Stomach (tissue), 4 donors: Measurements from ENCODE around the gene CPNE9.

ENCODE experiments used
- EP300 ChIP-seq: sonication (generic); formaldehyde crosslinking; IDR thresholded peaks from one replicate; pipeline ENCODE4 v1.6.1; 2017; ENCODE audit warnings: antibody characterized with exemption
- POLR2A ChIP-seq, 4 donors: fragments of 450-650 bp; IDR thresholded peaks; one replicate each; pipeline ENCODE4 v1.6.1; 2016; ENCODE audit warnings: antibody characterized with exemption in 4 of 4, control low read depth in 2 of 4, mild to moderate bottlenecking in 1 of 4, moderate library complexity in 1 of 4
- POLR2AphosphoS5 ChIP-seq, 3 donors: sonication (generic); formaldehyde crosslinking; IDR thresholded peaks; one replicate each; pipeline ENCODE4 v1.6.1; 2016; ENCODE audit warnings: antibody characterized with exemption in 3 of 3
- TF ChIP-seq, protein P1 (sequence below), 7 experiments: fragments of 450-650 bp in 4 of 7; fragments of 200-600 bp in 3 of 7; sonication (generic) in 3 of 7; IDR thresholded peaks; one replicate each; pipeline ENCODE4 v1.5.1; 2016 to 2019; ENCODE audit warnings: antibody characterized with exemption in 7 of 7, control low read depth in 2 of 7, mild to moderate bottlenecking in 1 of 7

DNA sequence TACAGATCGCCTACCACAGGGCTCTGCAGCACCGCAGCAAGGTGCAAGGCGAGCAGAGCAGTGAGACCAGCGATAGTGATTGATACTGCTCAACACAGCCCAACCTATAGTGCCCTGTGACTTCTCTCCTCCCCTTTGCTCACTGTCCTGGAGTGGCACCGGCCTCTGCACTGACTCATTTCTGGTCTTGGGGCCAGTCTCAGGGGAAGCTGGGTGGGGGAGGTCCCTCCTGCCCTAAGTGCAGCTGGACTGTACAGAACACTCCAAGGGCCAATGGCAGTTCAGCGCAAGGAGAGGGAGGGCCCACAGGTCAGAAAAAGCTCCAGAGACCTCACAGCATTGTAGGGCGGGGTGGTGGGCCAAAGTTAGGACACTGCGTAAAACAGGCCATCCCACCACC, 43.6 kb downstream of the CPNE9 start:
- TF ChIP-seq, protein P1, sequence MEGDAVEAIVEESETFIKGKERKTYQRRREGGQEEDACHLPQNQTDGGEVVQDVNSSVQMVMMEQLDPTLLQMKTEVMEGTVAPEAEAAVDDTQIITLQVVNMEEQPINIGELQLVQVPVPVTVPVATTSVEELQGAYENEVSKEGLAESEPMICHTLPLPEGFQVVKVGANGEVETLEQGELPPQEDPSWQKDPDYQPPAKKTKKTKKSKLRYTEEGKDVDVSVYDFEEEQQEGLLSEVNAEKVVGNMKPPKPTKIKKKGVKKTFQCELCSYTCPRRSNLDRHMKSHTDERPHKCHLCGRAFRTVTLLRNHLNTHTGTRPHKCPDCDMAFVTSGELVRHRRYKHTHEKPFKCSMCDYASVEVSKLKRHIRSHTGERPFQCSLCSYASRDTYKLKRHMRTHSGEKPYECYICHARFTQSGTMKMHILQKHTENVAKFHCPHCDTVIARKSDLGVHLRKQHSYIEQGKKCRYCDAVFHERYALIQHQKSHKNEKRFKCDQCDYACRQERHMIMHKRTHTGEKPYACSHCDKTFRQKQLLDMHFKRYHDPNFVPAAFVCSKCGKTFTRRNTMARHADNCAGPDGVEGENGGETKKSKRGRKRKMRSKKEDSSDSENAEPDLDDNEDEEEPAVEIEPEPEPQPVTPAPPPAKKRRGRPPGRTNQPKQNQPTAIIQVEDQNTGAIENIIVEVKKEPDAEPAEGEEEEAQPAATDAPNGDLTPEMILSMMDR (IDR thresholded peaks at IDR 0.05) = no peak
- TF ChIP-seq POLR2A (IDR thresholded peaks at IDR 0.05) (no peak), EP300 (no peak), POLR2AphosphoS5 (IDR thresholded peaks at IDR 0.05) (no peak)
